Fibroblast of lung (primary cell): ENCODE measurements around the gene DIAPH3. TPM values are rescaled to one million over a fixed set of nuclear protein-coding genes. Genes with fewer than 3 reads are reported as not detected.

Experiments used
- DNase-seq, 2 donors: peaks; one replicate each; pipeline versions ENCODE4 v3.0.0 to v3.0.0-alpha.2; 2010; ENCODE audit warnings: low read depth in 2 of 2
- H2AFZ ChIP-seq: 2 replicates; pipeline ENCODE4 v1.5.1; 2012; ENCODE audit warnings: low read length, control low read depth, inconsistent platforms
- H3K27ac ChIP-seq: 2 replicates; pipeline ENCODE4 v1.5.1; 2011; ENCODE audit warnings: low read length, control low read depth; ENCODE audit not compliant: insufficient read depth
- H3K27me3 ChIP-seq: 2 replicates; pipeline ENCODE4 v1.5.1; 2011; ENCODE audit warnings: mild to moderate bottlenecking, low read length; ENCODE audit not compliant: control insufficient read depth, insufficient read depth
- H3K36me3 ChIP-seq: 2 replicates; pipeline ENCODE4 v1.5.1; 2011; ENCODE audit warnings: low read length; ENCODE audit not compliant: control insufficient read depth, insufficient read depth
- H3K4me1 ChIP-seq: 2 replicates; pipeline ENCODE4 v1.5.1; 2011; ENCODE audit warnings: low read length; ENCODE audit not compliant: control insufficient read depth, insufficient read depth; ENCODE audit errors: extremely low read depth
- H3K4me2 ChIP-seq: 2 replicates; pipeline ENCODE4 v1.5.1; 2011; ENCODE audit warnings: low read length, control low read depth; ENCODE audit not compliant: insufficient read depth; ENCODE audit errors: extremely low read depth
- H3K4me3 ChIP-seq, 4 experiments: fragments of 200-600 bp in 1 of 4; sonication (generic) in 1 of 4; replicated peaks in 1 of 4; 2 replicates each; pipeline ENCODE4 v1.5.1; 2011 to 2016; ENCODE audit warnings: low read length in 4 of 4, low read depth in 3 of 4, mild to moderate bottlenecking in 3 of 4, control low read depth in 2 of 4, inconsistent platforms in 1 of 4, mixed read lengths in 1 of 4; ENCODE audit not compliant: insufficient read depth in 1 of 4; ENCODE audit errors: control extremely low read depth in 1 of 4
- H3K79me2 ChIP-seq: 2 replicates; pipeline ENCODE4 v1.5.1; 2012; ENCODE audit warnings: mild to moderate bottlenecking, low read length, inconsistent platforms; ENCODE audit not compliant: control insufficient read depth, insufficient read depth
- H3K9ac ChIP-seq: 2 replicates; pipeline ENCODE4 v1.5.1; 2011; ENCODE audit warnings: mild to moderate bottlenecking, low read length, control low read depth; ENCODE audit not compliant: insufficient read depth
- H3K9me3 ChIP-seq: 2 replicates; pipeline ENCODE4 v1.5.1; 2012; ENCODE audit warnings: low read depth, low read length; ENCODE audit not compliant: control insufficient read depth, insufficient read depth
- H4K20me1 ChIP-seq: 2 replicates; pipeline ENCODE4 v1.5.1; 2011; ENCODE audit warnings: low read length; ENCODE audit not compliant: control insufficient read depth, insufficient read depth; ENCODE audit errors: extremely low read depth
- CTCF ChIP-seq, 2 donors: IDR thresholded peaks in 1 of 2; conservative IDR thresholded peaks in 1 of 2; 1 replicate in 1 of 2; 2 replicates in 1 of 2; pipeline ENCODE4 v1.5.1; 2011 to 2012; ENCODE audit warnings: low read length in 2 of 2, control low read depth in 1 of 2, inconsistent platforms in 1 of 2, low read depth in 1 of 2, mild to moderate bottlenecking in 1 of 2
- EZH2 ChIP-seq: IDR thresholded peaks from 2 replicates; pipeline ENCODE4 v1.5.1; 2012; ENCODE audit warnings: low read length, control low read depth, mild to moderate bottlenecking; ENCODE audit errors: missing control alignments
- polyA plus RNA-seq, 2 donors: library from polyadenylated mRNA; depleted of rRNA in 1 of 2; stranded (reverse) in 1 of 2; unstranded in 1 of 2; fragments of >200 nt; gene quantifications; 2 replicates each; pipeline ENCODE4 v1.2.1, GENCODE V29; 2011 to 2012; ENCODE audit warnings: missing spikeins in 1 of 2
- total RNA-seq: library from RNA; depleted of rRNA; stranded (reverse); fragments of >200 nt; gene quantifications from 2 replicates; pipeline ENCODE4 v1.2.1, GENCODE V29; 2014

Gene DIAPH3
- total and polyA plus RNA-seq, 2 donors (not counting 1 experiment from before 2014, with no cell fraction given): 5.9 to 10.9 TPM

- DNase-seq: no peak
- Histone ChIP-seq H3K4me1 (no peaks in the 10 kb centered on the region), H2AFZ (no peak overlapping the region), H3K36me3 (no peaks in the 10 kb centered on the region), H3K27me3 (no peaks in the 10 kb centered on the region), H4K20me1 (no peaks in the 10 kb centered on the region), H3K9ac (no peak overlapping the region), H3K79me2 (no peaks in the 10 kb centered on the region), H3K4me2 (no peak overlapping the region), H3K27ac (no peak overlapping the region), H3K9me3 (no peaks in the 10 kb centered on the region), H3K4me3 (no peak overlapping the region)
- no peak for TF ChIP-seq CTCF (conservative IDR thresholded peaks at IDR 0.05 in 1 of 2, IDR thresholded peaks at IDR 0.05 in 1 of 2; ENCODE audit: low read depth in 1 of 2, low read length in 2 of 2)
- TF ChIP-seq EZH2: no peak
Observed at GRCh38 chr13:59975807-59976435, 187.8 kb downstream of the DIAPH3 start.

GRCh38 chr13:59970847-59971246 lies 192.9 kb downstream of the DIAPH3 start:
- Histone ChIP-seq H3K27me3 (no peaks in the 10 kb centered on the region), H3K4me2 (no peak overlapping the region), H3K4me3 (no peak overlapping the region), H3K4me1 (no peaks in the 10 kb centered on the region), H4K20me1 (no peaks in the 10 kb centered on the region), H3K79me2 (no peaks in the 10 kb centered on the region), H2AFZ (no peak overlapping the region), H3K9ac (no peak overlapping the region), H3K9me3 (no peaks in the 10 kb centered on the region), H3K27ac (no peak overlapping the region), H3K36me3 (no peaks in the 10 kb centered on the region)
- DNase-seq: no peak
- TF ChIP-seq EZH2: no peak
- no peak for TF ChIP-seq CTCF (conservative IDR thresholded peaks at IDR 0.05 in 1 of 2, IDR thresholded peaks at IDR 0.05 in 1 of 2; ENCODE audit: low read depth in 1 of 2, low read length in 2 of 2)

- H3K4me1 ChIP-seq: no peaks in the 10 kb centered on the region
- H3K27me3 ChIP-seq: no peaks in the 10 kb centered on the region
- TF ChIP-seq EZH2 (no peak), CTCF (conservative IDR thresholded peaks at IDR 0.05 in 1 of 2, IDR thresholded peaks at IDR 0.05 in 1 of 2; ENCODE audit: low read depth in 1 of 2, low read length in 2 of 2) (no peak)
- no peak overlapping the region for H3K9ac ChIP-seq
- DNase-seq: no peak
- H3K36me3 ChIP-seq: no peaks in the 10 kb centered on the region
- H3K27ac ChIP-seq: no peak overlapping the region
- H3K4me2 ChIP-seq: no peak overlapping the region
- H3K79me2 ChIP-seq: no peaks in the 10 kb centered on the region
- no peak overlapping the region for H2AFZ ChIP-seq
- no peak overlapping the region for H3K4me3 ChIP-seq
- no peaks in the 10 kb centered on the region for H3K9me3 ChIP-seq
- no peaks in the 10 kb centered on the region for H4K20me1 ChIP-seq
Observed at GRCh38 chr13:59963827-59964226, 199.9 kb downstream of the DIAPH3 start.
